ENCODE data around the gene CYB5R3.
"Not testable (repeated sequence)": the region's sequence is repeated elsewhere in the genome, so short reads cannot be mapped to it uniquely, and the experiment has no call there.

The CYB5R3 gene

GRCh38 chr22:42570580-42570979 is 78.6 kb downstream of the CYB5R3 start:
- not testable (repeated sequence) for DNase-seq (ENCODE audit: low read depth, low spot score)

GRCh38 chr22:42567950-42568349 is 81.2 kb downstream of the CYB5R3 start:
- DNase-seq (ENCODE audit: low read depth, low spot score): not testable (repeated sequence)
